Heart right ventricle (tissue), 16 donors: Measurements from ENCODE around the gene SEC23B. TPM values are rescaled to one million over a fixed set of nuclear protein-coding genes. Genes with fewer than 3 reads are reported as not detected.

Source experiments
- ATAC-seq, 8 donors: fragments of 200-7000 bp; cut with Tn5 transposase; one replicate each; pipeline ENCODE4 v1.9.1; 2020; ENCODE audit warnings: mild to moderate bottlenecking in 8 of 8, moderate library complexity in 8 of 8, moderate number of reproducible peaks in 1 of 8
- DNase-seq, 2 donors: peaks; one replicate each; pipeline ENCODE4 v3.0.0-alpha.2; 2020
- H3K27ac ChIP-seq, 10 donors: fragments of 200-600 bp; sonication (generic) in 2 of 10; one replicate each; pipeline versions ENCODE4 v1.5.0 to v1.8.0; 2020 to 2022; ENCODE audit warnings: mild to moderate bottlenecking in 3 of 10
- H3K27me3 ChIP-seq, 7 donors: fragments of 200-600 bp; one replicate each; pipeline ENCODE4 v1.8.0; 2021 to 2022; ENCODE audit warnings: mild to moderate bottlenecking in 2 of 7
- H3K36me3 ChIP-seq, 9 donors: fragments of 200-600 bp; sonication (generic) in 1 of 9; one replicate each; pipeline versions ENCODE4 v1.5.0 to v1.8.0; 2020 to 2022; ENCODE audit warnings: mild to moderate bottlenecking in 2 of 9
- H3K4me1 ChIP-seq, 9 donors: fragments of 200-600 bp; sonication (generic) in 1 of 9; one replicate each; pipeline versions ENCODE4 v1.5.0 to v1.8.0; 2020 to 2022; ENCODE audit warnings: mild to moderate bottlenecking in 4 of 9
- H3K4me3 ChIP-seq, 10 donors: fragments of 200-600 bp; sonication (generic) in 2 of 10; one replicate each; pipeline versions ENCODE4 v1.5.0 to v1.8.0; 2020 to 2022; ENCODE audit warnings: mild to moderate bottlenecking in 7 of 10, moderate library complexity in 2 of 10
- H3K9me3 ChIP-seq, 11 donors: fragments of 200-600 bp in 10 of 11; sonication (generic) in 2 of 11; one replicate each; pipeline versions ENCODE4 v1.5.0 to v1.8.0; 2013 to 2022; ENCODE audit warnings: mild to moderate bottlenecking in 2 of 11, control low read depth in 1 of 11, moderate library complexity in 1 of 11
- WGBS, 2 donors: extraction: QIAGEN DNeasy Blood & Tissue Kit; methylation state at CpG; one replicate each; pipeline ENCODE4 v1.1.7; 2013; ENCODE audit warnings: inconsistent platforms in 1 of 2; 5-methylcytosine and 5-hydroxymethylcytosine counted together
- intact Hi-C, 10 donors: fragments of 100-400 bp; cut with DNase I; formaldehyde crosslinking; loops; one replicate each; pipeline versions ENCODE4 v1.11.1 to v1.14.2; 2022
- polyA plus RNA-seq, 2 donors: library from polyadenylated mRNA; stranded (reverse); fragments of 200-250 nt; gene quantifications; one replicate each; pipeline ENCODE4 v1.2.3, GENCODE V29; 2013
- total RNA-seq, 10 donors: library from RNA; stranded (reverse); fragmentation: NEBNext Ultra II Directional in 3 of 10; extraction: Animal tissue kit (Norgen Biotek cat#: 25700) in 3 of 10; gene quantifications; one replicate each; pipeline versions ENCODE4 v1.2.1 to v1.2.4, GENCODE V29; 2021 to 2023
- TF ChIP-seq, protein P1 (sequence below), 9 donors: fragments of 200-600 bp; sonication (generic) in 2 of 9; IDR thresholded peaks; one replicate each; pipeline versions ENCODE4 v1.5.0 to v1.8.0; 2021 to 2022; ENCODE audit warnings: antibody characterized with exemption in 9 of 9, mild to moderate bottlenecking in 5 of 9, moderate library complexity in 1 of 9
- donor health status: Arrhythmogenic right ventricular cardiomyopathy.
- donor health status: ischemic (EF 13 %, LVEDD 7.1; RV severe dilation, severe dysfunction).
- donor health status: healthy with polysubstance abuse.
- donor health status: DM: no; HTN: yes; CAD: no.
- donor health status: DM: no; HTN: no; CAD: no.
- donor health status: ischemic (EF 25% LVEDD 6.9; RV normal size, moderate dysfunction).
- donor health status: ischemic (EF 25% LVEDD 5.7; RV mildly dilated, moderate dysfunction).
- donor health status: healthy.
- donor health status: DM: yes; HTN: yes; CAD: no.
- donor health status: Ischemic cardiomyopathy.
- donor health status: ischemic (EF 35%, LVEDD 5.7; RV mildly dilated, moderate dysfunction).
- donor health status: nonischemic (EF 11% LVEDD 7.7; RV severe dilation, severe dysfunction).
- donor health status: DM: yes; HTN: yes; CAD: no.
- donor health status: PGD.
- donor health status: ischemic (EF 29% LVEDD 5.4; RV normal size, mild dysfunction).
- donor health status: nonischemic (EF 23%, LVEDD 6.1; RV moderate dilation, normal function).

SEC23B gene
- total and polyA plus RNA-seq, 12 donors, result 2.6 to 20.5 (median 10.6) TPM

DNA sequence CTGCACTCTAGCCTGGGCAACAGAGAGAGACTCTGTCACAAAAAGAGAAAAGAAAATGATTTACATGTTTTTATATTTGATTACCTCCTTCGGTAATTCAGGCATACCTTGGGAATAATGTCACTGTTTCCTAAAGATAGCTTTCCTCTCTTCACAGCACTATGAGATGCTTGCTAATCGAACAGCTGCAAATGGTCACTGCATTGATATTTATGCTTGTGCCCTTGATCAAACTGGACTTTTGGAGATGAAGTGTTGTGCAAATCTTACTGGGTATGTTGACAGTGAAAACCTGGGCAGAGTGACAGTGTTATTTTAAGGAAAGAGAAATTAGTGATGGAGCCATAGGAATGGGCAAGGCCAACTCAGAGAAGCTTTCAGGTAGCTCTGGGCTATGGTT is 19.6 kb downstream of the SEC23B start:
- H3K27ac ChIP-seq, result no peak overlapping the region
- 89 to 93% methylated on average over 2 of the region's 2 CpGs for WGBS, 2 donors
- no peaks in the 10 kb centered on the region for H3K4me1 ChIP-seq
- ATAC-seq, result no peak
- H3K36me3 ChIP-seq, result peaks cover 3 to 95% (median 63%) of the 10 kb centered on the region in 9 donors
- H3K27me3 ChIP-seq, result no peaks in the 10 kb centered on the region
- no peak for DNase-seq
- no peaks in the 10 kb centered on the region for H3K9me3 ChIP-seq
- intact Hi-C loops, result no loop called here
- TF ChIP-seq, protein P1, sequence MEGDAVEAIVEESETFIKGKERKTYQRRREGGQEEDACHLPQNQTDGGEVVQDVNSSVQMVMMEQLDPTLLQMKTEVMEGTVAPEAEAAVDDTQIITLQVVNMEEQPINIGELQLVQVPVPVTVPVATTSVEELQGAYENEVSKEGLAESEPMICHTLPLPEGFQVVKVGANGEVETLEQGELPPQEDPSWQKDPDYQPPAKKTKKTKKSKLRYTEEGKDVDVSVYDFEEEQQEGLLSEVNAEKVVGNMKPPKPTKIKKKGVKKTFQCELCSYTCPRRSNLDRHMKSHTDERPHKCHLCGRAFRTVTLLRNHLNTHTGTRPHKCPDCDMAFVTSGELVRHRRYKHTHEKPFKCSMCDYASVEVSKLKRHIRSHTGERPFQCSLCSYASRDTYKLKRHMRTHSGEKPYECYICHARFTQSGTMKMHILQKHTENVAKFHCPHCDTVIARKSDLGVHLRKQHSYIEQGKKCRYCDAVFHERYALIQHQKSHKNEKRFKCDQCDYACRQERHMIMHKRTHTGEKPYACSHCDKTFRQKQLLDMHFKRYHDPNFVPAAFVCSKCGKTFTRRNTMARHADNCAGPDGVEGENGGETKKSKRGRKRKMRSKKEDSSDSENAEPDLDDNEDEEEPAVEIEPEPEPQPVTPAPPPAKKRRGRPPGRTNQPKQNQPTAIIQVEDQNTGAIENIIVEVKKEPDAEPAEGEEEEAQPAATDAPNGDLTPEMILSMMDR (IDR thresholded peaks at IDR 0.05), result no peak
- no peak overlapping the region for H3K4me3 ChIP-seq

DNA sequence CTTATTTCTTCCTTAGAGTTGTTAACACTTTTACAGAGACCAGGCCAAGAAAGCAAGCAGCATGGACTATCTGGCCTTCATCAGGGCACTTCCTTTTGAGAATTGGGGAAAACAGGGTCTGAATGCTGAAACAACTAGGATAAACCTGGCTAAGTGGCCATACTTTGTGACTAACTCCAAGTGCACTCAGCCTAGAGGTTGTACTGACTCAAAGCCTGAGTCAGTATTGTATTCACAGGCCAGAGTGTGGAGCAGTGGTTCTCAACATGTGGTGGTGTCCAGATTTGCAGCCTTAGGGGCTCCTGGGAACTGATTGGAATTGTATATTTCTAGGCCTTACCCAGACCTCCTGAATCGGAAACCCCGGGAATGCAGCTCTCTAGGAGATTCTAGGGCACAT is 20.1 kb downstream of the SEC23B start:
- H3K36me3 ChIP-seq, result peaks cover 3 to 99% (median 68%) of the 10 kb centered on the region in 9 donors
- H3K27me3 ChIP-seq, result no peaks in the 10 kb centered on the region
- ATAC-seq, result no peak
- DNase-seq, result no peak
- no peak overlapping the region for H3K4me3 ChIP-seq
- intact Hi-C loops, result no loop called here
- TF ChIP-seq, protein P1 (IDR thresholded peaks at IDR 0.05), result no peak
- H3K9me3 ChIP-seq, result no peaks in the 10 kb centered on the region
- H3K4me1 ChIP-seq, result no peaks in the 10 kb centered on the region
- no peak overlapping the region for H3K27ac ChIP-seq
- WGBS, 2 donors, result 98 to 100% methylated on average over 2 of the region's 2 CpGs

DNA sequence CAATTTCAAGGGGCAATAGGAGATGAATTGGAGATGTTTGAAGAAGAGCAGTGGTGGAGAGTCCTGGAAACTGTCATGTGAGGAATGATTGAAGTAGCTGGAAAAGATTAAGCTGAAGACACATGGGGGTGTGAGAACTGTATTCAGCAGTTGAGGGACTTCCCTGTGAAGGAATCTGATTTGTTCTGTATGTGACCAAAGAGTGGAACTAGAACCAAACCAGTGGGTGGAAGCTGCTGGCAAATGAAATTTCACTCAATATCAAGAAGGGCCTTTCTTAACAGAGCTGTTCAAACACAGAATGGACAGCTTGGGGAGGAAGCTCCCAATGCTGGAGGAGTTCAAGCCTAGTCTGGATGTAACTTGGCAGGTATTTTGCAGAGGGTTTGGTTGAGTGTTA is 21.3 kb downstream of the SEC23B start:
- Histone ChIP-seq H3K27ac (no peak overlapping the region), H3K4me1 (no peaks in the 10 kb centered on the region), H3K4me3 (no peak overlapping the region), H3K36me3 (peaks cover 3 to 100% (median 79%) of the 10 kb centered on the region in 9 donors), H3K27me3 (no peaks in the 10 kb centered on the region), H3K9me3 (no peaks in the 10 kb centered on the region)
- intact Hi-C loops, result no loop called here
- DNase-seq, result no peak
- TF ChIP-seq, protein P1 (IDR thresholded peaks at IDR 0.05), result no peak
- no peak for ATAC-seq

DNA sequence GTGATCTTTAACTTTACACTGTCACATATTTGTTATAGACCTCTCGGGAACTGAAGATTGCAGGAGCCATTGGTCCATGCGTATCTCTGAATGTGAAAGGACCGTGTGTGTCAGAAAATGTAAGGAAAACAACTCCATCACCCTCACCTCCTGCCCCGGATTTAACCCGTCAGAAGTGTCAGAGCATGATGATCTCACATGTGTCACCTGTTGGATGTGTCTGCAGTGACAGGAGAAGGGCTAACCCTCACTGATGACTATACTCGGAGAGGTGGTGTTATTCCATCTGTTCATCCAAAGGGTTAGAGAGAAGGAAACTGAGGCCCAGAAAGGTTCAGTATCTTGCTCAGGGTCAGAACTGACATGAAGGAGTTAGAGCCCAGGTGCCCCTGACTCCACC is 24.9 kb downstream of the SEC23B start:
- Histone ChIP-seq H3K36me3 (peaks cover 0 to 99% (median 67%) of the 10 kb centered on the region in 9 donors), H3K27me3 (no peaks in the 10 kb centered on the region), H3K9me3 (no peaks in the 10 kb centered on the region), H3K4me1 (no peaks in the 10 kb centered on the region), H3K27ac (no peak overlapping the region), H3K4me3 (no peak overlapping the region)
- DNase-seq, result no peak
- ATAC-seq, result no peak
- intact Hi-C loops, result no loop called here
- WGBS, 2 donors, result 81 to 90% methylated on average over 6 of the region's 6 CpGs
- TF ChIP-seq, protein P1 (IDR thresholded peaks at IDR 0.05), result no peak
